HEK293 (cell line): ENCODE measurements around the gene JAKMIP1.

ENCODE experiments used
- BCL11B ChIP-seq: fragments of 450-650 bp; formaldehyde crosslinking; IDR thresholded peaks from 2 replicates; pipeline ENCODE4 v1.5.1; 2016; ENCODE audit warnings: low read depth, missing biosample characterization, missing genetic modification characterization
- CTCF ChIP-seq: fragments of 450-650 bp; formaldehyde crosslinking; IDR thresholded peaks from 2 replicates; pipeline ENCODE4 v1.5.1; 2016; ENCODE audit warnings: missing biosample characterization, missing genetic modification characterization
- PATZ1 ChIP-seq: fragments of 450-650 bp; formaldehyde crosslinking; IDR thresholded peaks from 2 replicates; pipeline ENCODE4 v1.5.1; 2016; ENCODE audit warnings: missing biosample characterization, missing genetic modification characterization
- PRDM2 ChIP-seq: fragments of 450-650 bp; formaldehyde crosslinking; IDR thresholded peaks from 2 replicates; pipeline ENCODE4 v1.5.1; 2016; ENCODE audit warnings: missing biosample characterization, missing genetic modification characterization, borderline replicate concordance
- SALL2 ChIP-seq: fragments of 450-650 bp; formaldehyde crosslinking; IDR thresholded peaks from 2 replicates; pipeline ENCODE4 v1.5.0; 2017; ENCODE audit warnings: missing biosample characterization, mild to moderate bottlenecking, missing genetic modification characterization, borderline replicate concordance
- ZBTB11 ChIP-seq: fragments of 450-650 bp; formaldehyde crosslinking; conservative IDR thresholded peaks from 2 replicates; pipeline ENCODE4 v1.5.1; 2016; ENCODE audit warnings: low read depth, missing biosample characterization, missing genetic modification characterization
- ZNF10 ChIP-seq: fragments of 450-650 bp; formaldehyde crosslinking; IDR thresholded peaks from 2 replicates; pipeline ENCODE4 v1.5.1; 2017; ENCODE audit warnings: missing biosample characterization, missing genetic modification characterization
- ZNF140 ChIP-seq: fragments of 450-650 bp; formaldehyde crosslinking; IDR thresholded peaks from 2 replicates; pipeline ENCODE4 v1.5.1; 2016; ENCODE audit warnings: missing biosample characterization, missing genetic modification characterization
- ZNF169 ChIP-seq: fragments of 450-650 bp; formaldehyde crosslinking; IDR thresholded peaks from 2 replicates; pipeline ENCODE4 v1.5.1; 2016; ENCODE audit warnings: missing biosample characterization, missing genetic modification characterization
- ZNF221 ChIP-seq: fragments of 450-650 bp; formaldehyde crosslinking; IDR thresholded peaks from 2 replicates; pipeline ENCODE4 v1.5.1; 2017; ENCODE audit warnings: missing biosample characterization, missing genetic modification characterization, borderline replicate concordance
- ZNF624 ChIP-seq: fragments of 450-650 bp; formaldehyde crosslinking; IDR thresholded peaks from 2 replicates; pipeline ENCODE4 v1.5.1; 2017; ENCODE audit warnings: missing biosample characterization, missing genetic modification characterization
- ZNF707 ChIP-seq: fragments of 450-650 bp; formaldehyde crosslinking; IDR thresholded peaks from 2 replicates; pipeline ENCODE4 v1.5.1; 2016; ENCODE audit warnings: missing biosample characterization, missing genetic modification characterization
- ZSCAN4 ChIP-seq: fragments of 450-650 bp; formaldehyde crosslinking; IDR thresholded peaks from 2 replicates; pipeline ENCODE4 v1.5.1; 2017; ENCODE audit warnings: missing biosample characterization, missing genetic modification characterization

- TF ChIP-seq SALL2 (tag by site-specific recombination), result no peak
- no peak for TF ChIP-seq ZNF10 (tag by site-specific recombination)
- no peak for TF ChIP-seq PATZ1 (tag by site-specific recombination)
- no peak for TF ChIP-seq CTCF (tag by site-specific recombination)
- no peak for TF ChIP-seq PRDM2
- no peak for TF ChIP-seq ZNF140
- TF ChIP-seq ZSCAN4 (tag by site-specific recombination), result no peak
- no peak for TF ChIP-seq ZNF169 (tag by site-specific recombination)
- no peak for TF ChIP-seq ZNF221 (tag by site-specific recombination)
- TF ChIP-seq ZNF624 (tag by site-specific recombination), result no peak
- no peak for TF ChIP-seq ZBTB11 (tag by site-specific recombination)
- no peak for TF ChIP-seq ZNF707 (tag by site-specific recombination)
- no peak for TF ChIP-seq BCL11B (tag by site-specific recombination)
Observed at GRCh38 chr4:6246170-6246634, 45.9 kb upstream of the JAKMIP1 start.
